GM13977 (cell line): ENCODE data around the gene ASAH2.

ENCODE experiments used
- DNase-seq: peaks from one replicate; pipeline ENCODE4 v3.0.0; 2012; ENCODE audit warnings: low spot score
- CTCF ChIP-seq: IDR thresholded peaks from 2 replicates; pipeline ENCODE4 v1.5.1; 2012; ENCODE audit warnings: mild to moderate bottlenecking, control low read depth; ENCODE audit not compliant: insufficient read depth; ENCODE audit errors: extremely low read depth, missing control alignments
- in situ Hi-C: fragments of 300-500 bp; cut with MboI; formaldehyde crosslinking; loops from one replicate; pipeline ENCODE4 v1.12.0; 2022; ENCODE audit warnings: low sequenced_read_pairs, low pct_unique_long_range_greater_than_20kb, mixed read lengths, inconsistent platforms; ENCODE audit not compliant: unreplicated experiment

ASAH2 gene

GRCh38 chr10:50289196-50289595, 37.9 kb upstream of the ASAH2 start:
- no peak for DNase-seq
- in situ Hi-C loops = no loop called here
- TF ChIP-seq CTCF = no peak

- DNase-seq = no peak
- TF ChIP-seq CTCF = no peak
- in situ Hi-C loops = no loop called here
Measured at GRCh38 chr10:50286996-50287803, 35.9 kb upstream of the ASAH2 start.

GRCh38 chr10:50286517-50286916, 35.2 kb upstream of the ASAH2 start:
- no peak for TF ChIP-seq CTCF
- DNase-seq = no peak
- in situ Hi-C loops = no loop called here

- TF ChIP-seq CTCF = no peak
- in situ Hi-C loops = no loop called here
- no peak for DNase-seq
Measured at GRCh38 chr10:50281967-50282522, 30.7 kb upstream of the ASAH2 start.

GRCh38 chr10:50281210-50281966, 30.1 kb upstream of the ASAH2 start:
- in situ Hi-C loops = no loop called here
- TF ChIP-seq CTCF = no peak

GRCh38 chr10:50280049-50280841, 28.9 kb upstream of the ASAH2 start:
- in situ Hi-C loops = no loop called here
- TF ChIP-seq CTCF = no peak
- no peak for DNase-seq

More at GRCh38 chr10:50281210-50281966, 30.1 kb upstream of the ASAH2 start:
- no peak for DNase-seq
